Right lobe of liver (tissue), 4 donors: ENCODE data around the gene S100A11.

ENCODE experiments used
- POLR2A ChIP-seq: fragments of 450-650 bp; IDR thresholded peaks from one replicate; pipeline ENCODE4 v1.6.1; 2017; ENCODE audit warnings: antibody characterized with exemption, mild to moderate bottlenecking
- TF ChIP-seq, protein P1 (sequence below), 4 donors: fragments of 200-600 bp in 3 of 4; fragments of 450-650 bp in 1 of 4; IDR thresholded peaks; one replicate each; pipeline versions ENCODE4 v1.5.1 to v1.8.0; 2016 to 2022; ENCODE audit warnings: antibody characterized with exemption in 4 of 4, mild to moderate bottlenecking in 2 of 4
- donor health status: DM: no; HTN: no; CAD: no.
- donor health status: DM: no; HTN: no; CAD: no.
- donor health status: DM: no; HTN: yes; CAD: no.

DNA sequence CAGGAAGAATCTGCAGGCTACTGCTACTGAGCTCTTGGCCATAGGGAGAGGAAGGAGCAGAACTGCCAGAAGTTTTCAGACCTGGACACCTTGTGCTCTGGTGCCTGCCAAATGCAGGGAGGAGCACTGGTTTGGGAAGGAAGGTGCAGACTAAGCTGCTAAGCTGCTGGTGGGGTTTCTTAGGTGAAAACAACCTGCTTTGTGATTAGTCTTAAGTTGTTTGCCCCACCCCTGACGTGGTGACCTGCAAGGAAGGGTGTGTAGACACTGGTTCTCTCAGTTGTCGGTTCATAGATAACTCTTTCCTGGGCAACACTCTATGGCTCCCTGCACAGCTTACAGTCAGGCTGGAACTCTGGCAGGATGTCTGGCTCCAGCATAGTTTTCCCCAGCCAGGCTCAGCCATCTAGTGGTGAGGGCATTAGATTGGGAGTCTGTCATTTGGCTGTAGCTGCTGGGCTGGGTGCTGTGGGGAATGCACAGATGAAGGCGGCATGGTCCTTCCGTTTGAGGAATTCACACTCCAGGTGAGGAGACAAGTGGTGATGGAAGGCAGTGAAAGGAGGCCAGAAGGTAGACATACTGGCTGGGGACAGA, 32.9 kb downstream of the S100A11 start:
- TF ChIP-seq, protein P1, sequence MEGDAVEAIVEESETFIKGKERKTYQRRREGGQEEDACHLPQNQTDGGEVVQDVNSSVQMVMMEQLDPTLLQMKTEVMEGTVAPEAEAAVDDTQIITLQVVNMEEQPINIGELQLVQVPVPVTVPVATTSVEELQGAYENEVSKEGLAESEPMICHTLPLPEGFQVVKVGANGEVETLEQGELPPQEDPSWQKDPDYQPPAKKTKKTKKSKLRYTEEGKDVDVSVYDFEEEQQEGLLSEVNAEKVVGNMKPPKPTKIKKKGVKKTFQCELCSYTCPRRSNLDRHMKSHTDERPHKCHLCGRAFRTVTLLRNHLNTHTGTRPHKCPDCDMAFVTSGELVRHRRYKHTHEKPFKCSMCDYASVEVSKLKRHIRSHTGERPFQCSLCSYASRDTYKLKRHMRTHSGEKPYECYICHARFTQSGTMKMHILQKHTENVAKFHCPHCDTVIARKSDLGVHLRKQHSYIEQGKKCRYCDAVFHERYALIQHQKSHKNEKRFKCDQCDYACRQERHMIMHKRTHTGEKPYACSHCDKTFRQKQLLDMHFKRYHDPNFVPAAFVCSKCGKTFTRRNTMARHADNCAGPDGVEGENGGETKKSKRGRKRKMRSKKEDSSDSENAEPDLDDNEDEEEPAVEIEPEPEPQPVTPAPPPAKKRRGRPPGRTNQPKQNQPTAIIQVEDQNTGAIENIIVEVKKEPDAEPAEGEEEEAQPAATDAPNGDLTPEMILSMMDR (IDR thresholded peaks at IDR 0.05), result peak in 2 of 4 donors; percentile 5 to 6
- no peak for TF ChIP-seq POLR2A
